WTC11 (cell line): ENCODE results near the gene PHACTR3.

Experiments
- CREM ChIP-seq: sonication (generic); formaldehyde crosslinking; IDR thresholded peaks from 2 replicates; pipeline ENCODE4 v1.8.1; 2022; ENCODE audit warnings: mild to moderate bottlenecking, missing genetic modification reagents, moderate library complexity
- CTCF ChIP-seq: fragments of 200-600 bp; IDR thresholded peaks from 2 replicates; pipeline ENCODE4 v1.8.0; 2022; ENCODE audit warnings: antibody characterized with exemption
- E2F4 ChIP-seq: sonication (generic); formaldehyde crosslinking; IDR thresholded peaks from 2 replicates; pipeline ENCODE4 v1.8.1; 2022; ENCODE audit warnings: low read depth, mild to moderate bottlenecking, moderate library complexity, missing genetic modification reagents, borderline replicate concordance
- ELF4 ChIP-seq: sonication (generic); formaldehyde crosslinking; IDR thresholded peaks from 2 replicates; pipeline ENCODE4 v1.8.1; 2022; ENCODE audit warnings: low read depth, mild to moderate bottlenecking, moderate library complexity, missing genetic modification reagents
- ERG ChIP-seq: fragments of 250-450 bp; sonication (Bioruptor Pico); IDR thresholded peaks from 2 replicates; pipeline ENCODE4 v1.8.0; 2021; ENCODE audit warnings: mild to moderate bottlenecking
- FOXJ3 ChIP-seq: sonication (generic); formaldehyde crosslinking; IDR thresholded peaks from 2 replicates; pipeline ENCODE4 v1.9.0; 2021; ENCODE audit warnings: missing genetic modification reagents, mild to moderate bottlenecking, borderline replicate concordance
- GABPB1 ChIP-seq: sonication (generic); formaldehyde crosslinking; IDR thresholded peaks from 2 replicates; pipeline ENCODE4 v1.8.1; 2023; ENCODE audit warnings: mild to moderate bottlenecking, missing genetic modification reagents
- MAX ChIP-seq: sonication (generic); formaldehyde crosslinking; IDR thresholded peaks from 2 replicates; pipeline ENCODE4 v1.8.0; 2022; ENCODE audit warnings: mild to moderate bottlenecking, missing genetic modification reagents
- NFYB ChIP-seq: sonication (generic); formaldehyde crosslinking; conservative IDR thresholded peaks from 2 replicates; pipeline ENCODE4 v1.8.0; 2022; ENCODE audit warnings: low read depth, missing genetic modification reagents
- PRDM15 ChIP-seq: sonication (generic); formaldehyde crosslinking; IDR thresholded peaks from 2 replicates; pipeline ENCODE4 v1.8.0; 2022; ENCODE audit warnings: missing genetic modification reagents
- SMAD3 ChIP-seq: sonication (generic); formaldehyde crosslinking; IDR thresholded peaks from 2 replicates; pipeline ENCODE4 v1.8.0; 2022; ENCODE audit warnings: missing genetic modification reagents, mild to moderate bottlenecking, borderline replicate concordance
- ZNF232 ChIP-seq: sonication (generic); formaldehyde crosslinking; IDR thresholded peaks from 2 replicates; pipeline ENCODE4 v1.8.0; 2022; ENCODE audit warnings: mild to moderate bottlenecking, missing genetic modification reagents
- ZNF512 ChIP-seq: sonication (generic); formaldehyde crosslinking; IDR thresholded peaks from 2 replicates; pipeline ENCODE4 v1.8.1; 2022; ENCODE audit warnings: missing genetic modification reagents, borderline replicate concordance
- ZSCAN18 ChIP-seq: fragments of 250-450 bp; sonication (Bioruptor Pico); IDR thresholded peaks from 2 replicates; pipeline ENCODE4 v2.1.2; 2022; ENCODE audit warnings: mild to moderate bottlenecking, moderate library complexity

GRCh38 chr20:59632541-59633113, 28.3 kb downstream of the PHACTR3 start:
- TF ChIP-seq SMAD3 (CRISPR knock-in tag) (no peak), CTCF (no peak), FOXJ3 (CRISPR knock-in tag) (no peak), ERG (CRISPR knock-in tag) (no peak), MAX (no peak), NFYB (CRISPR knock-in tag) (no peak), GABPB1 (CRISPR knock-in tag) (no peak), ZNF512 (CRISPR knock-in tag) (no peak), E2F4 (no peak), ELF4 (CRISPR knock-in tag) (no peak), PRDM15 (no peak), ZNF232 (no peak), CREM (CRISPR knock-in tag) (no peak), ZSCAN18 (CRISPR knock-in tag) (no peak)
